ENCODE measurements around the gene CYP4F11.
"Not testable (repeated sequence)": the region's sequence is repeated elsewhere in the genome, so short reads cannot be mapped to it uniquely, and the experiment has no call there.

Gene CYP4F11

GRCh38 chr19:15891434-15891833 is 42.9 kb downstream of the CYP4F11 start:
- H3K4me1 ChIP-seq: no peaks in the 10 kb centered on the region
- no peaks in the 10 kb centered on the region for H3K36me3 ChIP-seq
- peaks cover 0 to 1% of the 10 kb centered on the region in 2 donors for H3K27me3 ChIP-seq
- no peak overlapping the region for H3K4me3 ChIP-seq
- intact Hi-C loops (cut with DNase I; ENCODE audit: low total_unique reads): no loop called here
- H3K9me3 ChIP-seq: no peaks in the 10 kb centered on the region
- H3K27ac ChIP-seq: no peak overlapping the region
- no peak for TF ChIP-seq CTCF (IDR thresholded peaks at IDR 0.05)
- DNase-seq: no peak

- H3K4me3 ChIP-seq; H3K27ac ChIP-seq; H3K4me1 ChIP-seq; intact Hi-C loops (cut with DNase I; ENCODE audit: low total_unique reads); H3K36me3 ChIP-seq; H3K27me3 ChIP-seq; DNase-seq; H3K9me3 ChIP-seq: not testable (repeated sequence)
Observed at GRCh38 chr19:15889339-15889738, 45.0 kb downstream of the CYP4F11 start.

GRCh38 chr19:15885919-15886318 is 48.4 kb downstream of the CYP4F11 start:
- Histone ChIP-seq H3K27me3 (peaks cover 0 to 16% of the 10 kb centered on the region in 2 donors), H3K9me3 (no peaks in the 10 kb centered on the region), H3K27ac (no peak overlapping the region), H3K4me1 (no peaks in the 10 kb centered on the region), H3K4me3 (no peak overlapping the region), H3K36me3 (no peaks in the 10 kb centered on the region)
- intact Hi-C loops (cut with DNase I; ENCODE audit: low total_unique reads): no loop called here
- DNase-seq: no peak
- no peak for TF ChIP-seq CTCF (IDR thresholded peaks at IDR 0.05)

- Histone ChIP-seq H3K9me3 (no peaks in the 10 kb centered on the region), H3K4me3 (no peak overlapping the region), H3K27me3 (peaks cover 0 to 17% of the 10 kb centered on the region in 2 donors), H3K4me1 (no peaks in the 10 kb centered on the region), H3K27ac (no peak overlapping the region), H3K36me3 (no peaks in the 10 kb centered on the region)
- intact Hi-C loops (cut with DNase I; ENCODE audit: low total_unique reads): no loop called here
- TF ChIP-seq CTCF (IDR thresholded peaks at IDR 0.05): no peak
- DNase-seq: no peak
Observed at GRCh38 chr19:15885167-15885566, 49.2 kb downstream of the CYP4F11 start.

- H3K27ac ChIP-seq; intact Hi-C loops (cut with DNase I; ENCODE audit: low total_unique reads); H3K9me3 ChIP-seq; H3K36me3 ChIP-seq; DNase-seq; H3K4me3 ChIP-seq; H3K4me1 ChIP-seq: not testable (repeated sequence)
- H3K27me3 ChIP-seq: peaks cover 0 to 31% of the 10 kb centered on the region in 2 donors
Observed at GRCh38 chr19:15883329-15883728, 51.0 kb downstream of the CYP4F11 start.

- intact Hi-C loops (cut with DNase I; ENCODE audit: low total_unique reads): loop anchor here (10.0 kb wide), 1 partner anchor 250 kb away; no protein-coding TSS in a partner anchor
- no peak overlapping the region for H3K27ac ChIP-seq
- no peaks in the 10 kb centered on the region for H3K9me3 ChIP-seq
- no peaks in the 10 kb centered on the region for H3K36me3 ChIP-seq
- no peak overlapping the region for H3K4me3 ChIP-seq
- peaks cover 0 to 58% of the 10 kb centered on the region in 2 donors for H3K27me3 ChIP-seq
- DNase-seq: no peak
- no peak for TF ChIP-seq CTCF (IDR thresholded peaks at IDR 0.05)
- H3K4me1 ChIP-seq: no peaks in the 10 kb centered on the region
Observed at GRCh38 chr19:15874821-15875474, 59.4 kb downstream of the CYP4F11 start.

- H3K36me3 ChIP-seq, H3K9me3 ChIP-seq, DNase-seq, H3K4me1 ChIP-seq, H3K4me3 ChIP-seq, H3K27ac ChIP-seq: not testable (repeated sequence)
- intact Hi-C loops (cut with DNase I; ENCODE audit: low total_unique reads): loop anchor here (10.0 kb wide), 1 partner anchor 249 kb away; no protein-coding TSS in a partner anchor
- H3K27me3 ChIP-seq: peaks cover 0 to 48% of the 10 kb centered on the region in 2 donors
Observed at GRCh38 chr19:15873771-15874170, 60.6 kb downstream of the CYP4F11 start.
